H1 (cell line): ENCODE results near the gene CD79A. TPM values are rescaled to one million over a fixed set of nuclear protein-coding genes. Genes with fewer than 3 reads are reported as not detected.

Experiments
- CTCF ChIA-PET: fragments of 300-600 bp; sonication (Branson Sonifier 250); formaldehyde crosslinking; loops from one replicate; lab custom pipeline; 2021; ENCODE audit not compliant: partially characterized antibody; lab: Charles Lee
- POLR2A ChIA-PET: fragments of 300-600 bp; sonication (Branson Sonifier 250); formaldehyde crosslinking; loops from one replicate; lab custom pipeline; 2021; ENCODE audit warnings: inconsistent platforms; ENCODE audit not compliant: partially characterized antibody; lab: Charles Lee
- DNase-seq, 2 experiments: peaks; one replicate each; pipeline versions ENCODE4 v3.0.0 to v3.0.0-alpha.2; 2010 to 2022; ENCODE audit warnings: low spot score in 2 of 2, low read depth in 1 of 2, mixed read lengths in 1 of 2
- FAIRE-seq: peaks from 2 replicates; lab custom pipeline; 2011; peaks lifted over from hg19 to GRCh38; lab: Jason Lieb, UNC
- H2AFZ ChIP-seq: 2 replicates; pipeline ENCODE4 v1.8.1; 2012; ENCODE audit warnings: low read length, inconsistent platforms
- H2AK5ac ChIP-seq: 2 replicates; pipeline ENCODE4 v1.6.1; 2013; ENCODE audit warnings: low read depth, low read length
- H2BK120ac ChIP-seq: replicated peaks from 2 replicates; pipeline ENCODE3; 2013; ENCODE audit warnings: low read depth, low read length, inconsistent platforms
- H2BK12ac ChIP-seq: 2 replicates; pipeline ENCODE4 v1.6.1; 2013; ENCODE audit warnings: low read depth, low read length
- H2BK15ac ChIP-seq: 2 replicates; pipeline ENCODE4 v1.6.1; 2013; ENCODE audit warnings: low read length
- H2BK20ac ChIP-seq: 2 replicates; pipeline ENCODE4 v1.6.1; 2013; ENCODE audit warnings: low read length
- H2BK5ac ChIP-seq: 2 replicates; pipeline ENCODE4 v1.6.1; 2013; ENCODE audit warnings: low read depth, low read length
- H3K14ac ChIP-seq: 2 replicates; pipeline ENCODE4 v1.6.1; 2013; ENCODE audit warnings: inconsistent platforms; ENCODE audit not compliant: insufficient read length
- H3K18ac ChIP-seq: 2 replicates; pipeline ENCODE4 v1.6.1; 2013; ENCODE audit warnings: low read length; ENCODE audit errors: extremely low read depth
- H3K23ac ChIP-seq: 2 replicates; pipeline ENCODE4 v1.6.1; 2013; ENCODE audit warnings: inconsistent platforms; ENCODE audit not compliant: insufficient read length
- H3K23me2 ChIP-seq: 2 replicates; pipeline ENCODE4 v1.6.1; 2013; ENCODE audit warnings: low read depth, low read length
- H3K27ac ChIP-seq: 2 replicates; pipeline ENCODE4 v1.6.1; 2011; ENCODE audit warnings: low read depth, low read length, inconsistent platforms
- H3K27me3 ChIP-seq, 4 experiments: replicated peaks in 1 of 4; 1 replicate in 1 of 4; 2 replicates in 3 of 4; pipeline versions ENCODE4 v1.6.1 to v1.8.1; 2011 to 2013; ENCODE audit warnings: low read length in 3 of 4, mild to moderate bottlenecking in 3 of 4, inconsistent platforms in 2 of 4, mixed read lengths in 2 of 4, moderate library complexity in 1 of 4; ENCODE audit not compliant: control insufficient read depth in 3 of 4, insufficient read depth in 3 of 4; ENCODE audit errors: extremely low read depth in 1 of 4
- H3K36me3 ChIP-seq, 4 experiments: 2 replicates each; pipeline versions ENCODE4 v1.6.1 to v1.8.1; 2011 to 2013; ENCODE audit warnings: mild to moderate bottlenecking in 4 of 4, low read length in 3 of 4, moderate library complexity in 2 of 4, control low read depth in 1 of 4, inconsistent platforms in 1 of 4; ENCODE audit not compliant: insufficient read depth in 4 of 4, control insufficient read depth in 2 of 4
- H3K4ac ChIP-seq: replicated peaks from 2 replicates; pipeline ENCODE3; 2013; ENCODE audit warnings: low read length, low read depth, mixed read lengths, inconsistent platforms; ENCODE audit not compliant: insufficient read length
- H3K4me1 ChIP-seq, 4 experiments: replicated peaks in 1 of 4; 1 replicate in 1 of 4; 2 replicates in 3 of 4; pipeline versions ENCODE4 v1.6.1 to v1.8.1; 2011 to 2013; ENCODE audit warnings: low read length in 3 of 4, inconsistent platforms in 2 of 4, mixed read lengths in 1 of 4; ENCODE audit not compliant: insufficient read depth in 4 of 4, control insufficient read depth in 3 of 4
- H3K4me2 ChIP-seq, 2 experiments: 2 replicates each; pipeline versions ENCODE4 v1.6.1 to v1.8.1; 2011 to 2013; ENCODE audit warnings: low read depth in 2 of 2, low read length in 2 of 2, control low read depth in 1 of 2, inconsistent platforms in 1 of 2, mild to moderate bottlenecking in 1 of 2; ENCODE audit not compliant: insufficient read depth in 1 of 2
- H3K4me3 ChIP-seq, 4 experiments: fragments of 200-600, 300-600 bp in 1 of 4; sonication (generic), shearing (Covaris generic), sonication (Bioruptor Twin) in 1 of 4; 2 replicates each; pipeline versions ENCODE4 v1.5.1 to v1.8.1; 2011 to 2016; ENCODE audit warnings: low read length in 4 of 4, low read depth in 3 of 4, control low read depth in 2 of 4, inconsistent platforms in 2 of 4, mild to moderate bottlenecking in 2 of 4, mixed read lengths in 1 of 4, moderate library complexity in 1 of 4; ENCODE audit not compliant: insufficient read depth in 2 of 4; ENCODE audit errors: extremely low read depth in 1 of 4
- H3K56ac ChIP-seq: replicated peaks from 2 replicates; pipeline ENCODE3; 2013; ENCODE audit warnings: low read depth, mild to moderate bottlenecking, mixed read lengths, low read length, inconsistent platforms; ENCODE audit not compliant: insufficient read length
- H3K79me1 ChIP-seq: 2 replicates; pipeline ENCODE4 v1.6.1; 2013; ENCODE audit warnings: low read depth, low read length, control low read depth
- H3K79me2 ChIP-seq, 2 experiments: 2 replicates each; pipeline versions ENCODE4 v1.6.1 to v1.8.1; 2012 to 2013; ENCODE audit warnings: low read length in 2 of 2, mild to moderate bottlenecking in 2 of 2, inconsistent platforms in 1 of 2; ENCODE audit not compliant: insufficient read depth in 2 of 2, control insufficient read depth in 1 of 2
- H3K9ac ChIP-seq, 4 experiments: replicated peaks in 1 of 4; 1 replicate in 1 of 4; 2 replicates in 3 of 4; pipeline versions ENCODE4 v1.6.1 to v1.8.1; 2011 to 2013; ENCODE audit warnings: low read depth in 3 of 4, low read length in 3 of 4, control low read depth in 2 of 4, mild to moderate bottlenecking in 2 of 4, moderate library complexity in 2 of 4, inconsistent platforms in 1 of 4; ENCODE audit errors: extremely low read depth in 1 of 4
- H3K9me3 ChIP-seq, 2 experiments: 2 replicates each; pipeline versions ENCODE4 v1.6.1 to v1.8.1; 2012 to 2013; ENCODE audit warnings: mild to moderate bottlenecking in 2 of 2, moderate library complexity in 2 of 2, control low read depth in 1 of 2, inconsistent platforms in 1 of 2, low read depth in 1 of 2, low read length in 1 of 2, mixed read lengths in 1 of 2; ENCODE audit not compliant: insufficient read depth in 2 of 2
- H4K20me1 ChIP-seq, 2 experiments: replicated peaks in 1 of 2; 2 replicates each; pipeline versions ENCODE3 to v1.8.1; 2011 to 2013; ENCODE audit warnings: inconsistent platforms in 2 of 2, low read length in 2 of 2, mild to moderate bottlenecking in 1 of 2; ENCODE audit not compliant: insufficient read depth in 2 of 2, control insufficient read depth in 1 of 2
- H4K5ac ChIP-seq: 2 replicates; pipeline ENCODE4 v1.6.1; 2013; ENCODE audit warnings: low read length, low read depth, mixed read lengths, inconsistent platforms; ENCODE audit not compliant: insufficient read length
- H4K8ac ChIP-seq: 2 replicates; pipeline ENCODE4 v1.8.0; 2013; ENCODE audit warnings: mild to moderate bottlenecking, moderate library complexity, low read length, inconsistent platforms; ENCODE audit not compliant: insufficient read depth; ENCODE audit errors: extremely low read depth
- H4K91ac ChIP-seq: replicated peaks from 2 replicates; pipeline ENCODE3; 2013; ENCODE audit warnings: low read length, mixed read lengths, inconsistent platforms; ENCODE audit not compliant: insufficient read length
- CTBP2 ChIP-seq: IDR thresholded peaks from 2 replicates; pipeline ENCODE4 v1.7.0; 2011; ENCODE audit warnings: borderline replicate concordance, mild to moderate bottlenecking, moderate library complexity, mixed read lengths, low read length; ENCODE audit not compliant: insufficient read depth, insufficient read length
- KDM5A ChIP-seq: fragments of 200-600 bp; IDR thresholded peaks from 2 replicates; pipeline ENCODE4 v1.7.1; 2012; ENCODE audit warnings: mild to moderate bottlenecking, low read length, inconsistent platforms, mixed read lengths
- POLR2A ChIP-seq, 2 experiments: IDR thresholded peaks; 1 replicate in 1 of 2; 2 replicates in 1 of 2; pipeline ENCODE4 v1.6.1; 2011; ENCODE audit warnings: low read depth in 2 of 2, low read length in 2 of 2, mild to moderate bottlenecking in 2 of 2; ENCODE audit errors: control extremely low read depth in 1 of 2
- POLR2AphosphoS5 ChIP-seq: IDR thresholded peaks from 2 replicates; pipeline ENCODE4 v1.6.1; 2011; ENCODE audit warnings: low read depth, low read length
- SP4 ChIP-seq: IDR thresholded peaks from 2 replicates; pipeline ENCODE4 v1.6.1; 2012; ENCODE audit warnings: low read length, inconsistent platforms
- WGBS, 2 experiments: shearing (Covaris generic) in 1 of 2; methylation state at CpG; one replicate each; pipeline versions ENCODE4 v1.1.6 to v1.1.7; 2013 to 2015; ENCODE audit warnings: low lambda C conversion rate in 2 of 2, mixed read lengths in 2 of 2, inconsistent platforms in 1 of 2, low coverage in 1 of 2, missing lambda C conversion rate in 1 of 2; ENCODE audit not compliant: insufficient replicate concordance in 2 of 2, insufficient coverage in 1 of 2, insufficient read length in 1 of 2; ENCODE audit errors: extremely low coverage in 1 of 2, missing lambda C conversion rate in 1 of 2; 5-methylcytosine and 5-hydroxymethylcytosine counted together
- polyA plus RNA-seq, 7 experiments: library from polyadenylated mRNA; depleted of rRNA in 3 of 7; stranded (reverse) in 5 of 7; unstranded in 2 of 7; fragments of >200 nt in 5 of 7; fragments of 200-250 nt in 2 of 7; gene quantifications; 1 replicate in 5 of 7; 2 replicates in 1 of 7; 4 replicates in 1 of 7; pipeline versions ENCODE4 v1.2.1 to v1.2.3, GENCODE V29; 2011 to 2013; ENCODE audit warnings: missing spikeins in 2 of 7, mixed read lengths in 2 of 7
- total RNA-seq: library from RNA; stranded (reverse); fragmentation: NEBNext Ultra II Directional; extraction: Animal tissue kit (Norgen Biotek cat#: 25700); gene quantifications from 2 replicates; pipeline ENCODE4 v1.2.1, GENCODE V29; 2021

The CD79A gene
- total and polyA plus RNA-seq, 2 of the 8 experiments (the other 6 are each of a cell fraction or from before 2014, with no cell fraction given), result 0.54 to 0.77 TPM

DNA sequence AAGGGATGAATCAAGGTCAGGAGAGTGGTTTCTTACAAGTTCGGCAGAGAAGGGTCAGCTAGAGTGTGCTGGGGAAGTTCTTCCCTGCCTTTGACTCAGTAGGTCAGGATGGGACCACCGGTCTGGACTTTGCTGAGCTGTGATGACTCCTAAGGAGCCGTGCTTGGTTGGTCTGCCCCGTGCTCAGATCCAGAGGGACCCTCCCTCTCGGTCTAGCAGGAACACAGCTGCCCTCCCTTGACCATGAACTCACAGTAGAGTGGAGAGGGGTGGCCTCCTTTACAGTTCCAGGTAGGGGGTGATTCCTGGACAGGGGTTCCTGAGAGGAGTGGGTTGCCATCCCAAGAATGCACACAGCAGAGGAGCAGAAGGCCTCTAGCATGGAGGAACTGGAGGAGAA lies 12.7 kb upstream of the CD79A start:
- DNase-seq (no peak), FAIRE-seq (no peak)
- no peak overlapping the region for H2BK20ac ChIP-seq
- peaks cover 22 to 76% of the 10 kb centered on the region in 2 experiments for H3K79me2 ChIP-seq
- H3K23me2 ChIP-seq, result peaks cover 6% of the 10 kb centered on the region
- no peaks in the 10 kb centered on the region for H3K9me3 ChIP-seq
- H3K23ac ChIP-seq, result no peak overlapping the region
- peaks cover 38% of the 10 kb centered on the region in 2 experiments for H4K20me1 ChIP-seq
- H3K4me3 ChIP-seq, result no peak overlapping the region
- no peak overlapping the region for H2BK120ac ChIP-seq
- POLR2A ChIA-PET, result interaction anchor here (0.6 to 13.9 kb wide), 17 partner anchors 10 to 436 kb away, joined by 3 to 298 read pairs (median 8); partner anchors contain the start of genes ARHGEF1, CD79A, ERFL and RABAC1
- peaks cover 61 to 83% (median 76%) of the 10 kb centered on the region in 4 experiments for H3K36me3 ChIP-seq
- H3K18ac ChIP-seq, result no peak overlapping the region
- WGBS, 2 experiments, result 98% methylated on average over 5 of the region's 5 CpGs; no CpG with 5 or more reads in 1 of the 2 experiments
- no peak overlapping the region for H3K4ac ChIP-seq
- H2BK5ac ChIP-seq, result no peak overlapping the region
- peak overlapping the region in 1 of 2 experiments; percentile 2; a peak in 2 of 4 replicates for H3K4me2 ChIP-seq
- H3K9ac ChIP-seq, result peak overlapping the region in 2 of 4 experiments; percentile 20 to 29; a peak in 4 of 7 replicates
- TF ChIP-seq SP4 (no peak), POLR2A (IDR thresholded peaks at IDR 0.05; ENCODE audit: control extremely low read depth in 1 of 2, low read depth in 2 of 2, low read length in 2 of 2) (peak in 1 of 2 experiments; percentile 64; a peak in 2 of 3 replicates), POLR2AphosphoS5 (peak; percentile 79; the same call in 1 of the 2 replicates), CTBP2 (no peak), KDM5A (no peak)
- peaks cover 27% of the 10 kb centered on the region for H3K79me1 ChIP-seq
- no peak overlapping the region for H3K56ac ChIP-seq
- H3K27ac ChIP-seq, result peak overlapping the region; percentile 71
- H4K5ac ChIP-seq, result no peak overlapping the region
- no peaks in the 10 kb centered on the region for H3K27me3 ChIP-seq
- no peak overlapping the region for H2AK5ac ChIP-seq
- CTCF ChIA-PET, result interaction anchor here (1.1 to 2.5 kb wide), 5 partner anchors 9 to 93 kb away, joined by 3 to 13 read pairs (median 3); no protein-coding TSS in a partner anchor
- peaks cover 3 to 27% (median 14%) of the 10 kb centered on the region in 4 experiments for H3K4me1 ChIP-seq
- H4K8ac ChIP-seq, result peak overlapping the region; percentile 35
- no peak overlapping the region for H3K14ac ChIP-seq
- no peak overlapping the region for H2AFZ ChIP-seq
- H2BK12ac ChIP-seq, result no peak overlapping the region
- H4K91ac ChIP-seq, result no peak overlapping the region
- no peak overlapping the region for H2BK15ac ChIP-seq
